Tibial artery (tissue), 4 donors: Measurements from ENCODE around the gene EPHA10.
"Not testable (repeated sequence)": the region's sequence is repeated elsewhere in the genome, so short reads cannot be mapped to it uniquely, and the experiment has no call there.

Experiments used
- DNase-seq, 2 donors: peaks; one replicate each; pipeline ENCODE4 v3.0.0-alpha.2; 2019
- H3K27ac ChIP-seq, 2 donors: fragments of 200-600 bp; sonication (generic) in 1 of 2; 1 replicate in 1 of 2; 2 replicates in 1 of 2; pipeline ENCODE4 v1.5.1; 2018 to 2019; ENCODE audit warnings: mild to moderate bottlenecking in 1 of 2
- H3K27me3 ChIP-seq, 2 donors: fragments of 200-600 bp; sonication (generic) in 1 of 2; one replicate each; pipeline versions ENCODE4 v1.5.1 to v1.6.0; 2016 to 2019
- H3K36me3 ChIP-seq, 3 donors: fragments of 200-600 bp; sonication (generic) in 2 of 3; one replicate each; pipeline ENCODE4 v1.5.1; 2016 to 2019; ENCODE audit warnings: mild to moderate bottlenecking in 2 of 3
- H3K4me1 ChIP-seq, 4 donors: fragments of 200-600 bp; sonication (generic) in 2 of 4; 1 replicate in 3 of 4; 2 replicates in 1 of 4; pipeline ENCODE4 v1.5.1; 2016 to 2019
- H3K4me3 ChIP-seq, 2 donors: fragments of 200-600 bp; sonication (generic) in 1 of 2; 1 replicate in 1 of 2; 2 replicates in 1 of 2; pipeline ENCODE4 v1.5.1; 2018 to 2019; ENCODE audit warnings: mild to moderate bottlenecking in 2 of 2
- H3K9me3 ChIP-seq, 3 donors: fragments of 200-600 bp; sonication (generic) in 1 of 3; one replicate each; pipeline ENCODE4 v1.5.1; 2016 to 2019
- intact Hi-C: fragments of 100-400 bp; cut with DNase I; formaldehyde crosslinking; loops from one replicate; pipeline ENCODE4 v1.15.0; 2023; ENCODE audit warnings: low total_unique reads
- TF ChIP-seq, protein P1 (sequence below), 2 experiments: fragments of 200-600 bp in 1 of 2; fragments of 450-650 bp in 1 of 2; IDR thresholded peaks; one replicate each; pipeline ENCODE4 v1.5.1; 2017 to 2019; ENCODE audit warnings: antibody characterized with exemption in 2 of 2, mild to moderate bottlenecking in 1 of 2, moderate library complexity in 1 of 2

Gene EPHA10

GRCh38 chr1:37792943-37793686, 28.2 kb upstream of the EPHA10 start:
- Histone ChIP-seq H3K36me3 (no peaks in the 10 kb centered on the region), H3K4me1 (peaks cover 0 to 25% (median 18%) of the 10 kb centered on the region in 4 donors), H3K9me3 (no peaks in the 10 kb centered on the region), H3K27ac (no peak overlapping the region), H3K27me3 (peaks cover 0 to 14% of the 10 kb centered on the region in 2 donors), H3K4me3 (peak overlapping the region; percentile 55 to 67)
- TF ChIP-seq, protein P1, sequence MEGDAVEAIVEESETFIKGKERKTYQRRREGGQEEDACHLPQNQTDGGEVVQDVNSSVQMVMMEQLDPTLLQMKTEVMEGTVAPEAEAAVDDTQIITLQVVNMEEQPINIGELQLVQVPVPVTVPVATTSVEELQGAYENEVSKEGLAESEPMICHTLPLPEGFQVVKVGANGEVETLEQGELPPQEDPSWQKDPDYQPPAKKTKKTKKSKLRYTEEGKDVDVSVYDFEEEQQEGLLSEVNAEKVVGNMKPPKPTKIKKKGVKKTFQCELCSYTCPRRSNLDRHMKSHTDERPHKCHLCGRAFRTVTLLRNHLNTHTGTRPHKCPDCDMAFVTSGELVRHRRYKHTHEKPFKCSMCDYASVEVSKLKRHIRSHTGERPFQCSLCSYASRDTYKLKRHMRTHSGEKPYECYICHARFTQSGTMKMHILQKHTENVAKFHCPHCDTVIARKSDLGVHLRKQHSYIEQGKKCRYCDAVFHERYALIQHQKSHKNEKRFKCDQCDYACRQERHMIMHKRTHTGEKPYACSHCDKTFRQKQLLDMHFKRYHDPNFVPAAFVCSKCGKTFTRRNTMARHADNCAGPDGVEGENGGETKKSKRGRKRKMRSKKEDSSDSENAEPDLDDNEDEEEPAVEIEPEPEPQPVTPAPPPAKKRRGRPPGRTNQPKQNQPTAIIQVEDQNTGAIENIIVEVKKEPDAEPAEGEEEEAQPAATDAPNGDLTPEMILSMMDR (IDR thresholded peaks at IDR 0.05) = no peak
- intact Hi-C loops = no loop called here
- DNase-seq = no peak

GRCh38 chr1:37782491-37782890, 17.6 kb upstream of the EPHA10 start:
- intact Hi-C loops = no loop called here
- TF ChIP-seq, protein P1 (IDR thresholded peaks at IDR 0.05) = no peak
- DNase-seq = no peak
- Histone ChIP-seq H3K36me3 (no peaks in the 10 kb centered on the region), H3K27ac (no peak overlapping the region), H3K4me3 (no peak overlapping the region), H3K27me3 (peaks cover 0 to 23% of the 10 kb centered on the region in 2 donors), H3K9me3 (no peaks in the 10 kb centered on the region), H3K4me1 (no peaks in the 10 kb centered on the region)

GRCh38 chr1:37778654-37779053, 13.7 kb upstream of the EPHA10 start:
- TF ChIP-seq, protein P1 (IDR thresholded peaks at IDR 0.05) = no peak
- Histone ChIP-seq H3K27ac (no peak overlapping the region), H3K4me3 (no peak overlapping the region), H3K4me1 (no peaks in the 10 kb centered on the region), H3K9me3 (no peaks in the 10 kb centered on the region), H3K36me3 (no peaks in the 10 kb centered on the region), H3K27me3 (peaks cover 0 to 19% of the 10 kb centered on the region in 2 donors)
- intact Hi-C loops = no loop called here
- DNase-seq = no peak

- H3K9me3 ChIP-seq = peaks cover 0 to 6% (median 0%) of the 10 kb centered on the region in 3 donors
- H3K27me3 ChIP-seq = peaks cover 0 to 12% of the 10 kb centered on the region in 2 donors
- no peaks in the 10 kb centered on the region for H3K36me3 ChIP-seq
- no peaks in the 10 kb centered on the region for H3K4me1 ChIP-seq
- TF ChIP-seq, protein P1 (IDR thresholded peaks at IDR 0.05) = no peak
- DNase-seq = no peak
- H3K4me3 ChIP-seq = no peak overlapping the region
- intact Hi-C loops = no loop called here
- no peak overlapping the region for H3K27ac ChIP-seq
Measured at GRCh38 chr1:37776946-37777516, 12.1 kb upstream of the EPHA10 start.

DNA sequence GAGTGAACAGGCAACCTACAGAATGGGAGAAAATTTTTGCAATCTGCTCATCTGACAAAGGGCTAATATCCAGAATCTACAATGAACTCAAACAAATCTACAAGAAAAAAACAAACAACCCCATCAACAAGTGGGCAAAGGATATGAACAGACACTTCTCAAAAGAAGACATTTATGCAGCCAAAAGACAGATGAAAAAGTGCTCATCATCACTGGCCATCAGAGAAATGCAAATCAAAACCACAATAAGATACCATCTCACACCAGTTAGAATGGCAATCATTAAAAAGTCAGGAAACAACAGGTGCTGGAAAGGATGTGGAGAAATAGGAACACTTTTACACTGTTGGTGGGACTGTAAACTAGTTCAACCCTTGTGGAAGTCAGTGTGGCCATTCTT, 6.5 kb upstream of the EPHA10 start:
- H3K36me3 ChIP-seq, H3K4me3 ChIP-seq, DNase-seq, H3K27ac ChIP-seq, H3K4me1 ChIP-seq, intact Hi-C loops, H3K9me3 ChIP-seq: not testable (repeated sequence)
- peaks cover 0 to 23% of the 10 kb centered on the region in 2 donors for H3K27me3 ChIP-seq

GRCh38 chr1:37767488-37767887, 2.6 kb upstream of the EPHA10 start:
- Histone ChIP-seq H3K4me1 (peaks cover 0 to 6% (median 2%) of the 10 kb centered on the region in 4 donors), H3K27me3 (peaks cover 0 to 62% of the 10 kb centered on the region in 2 donors), H3K4me3 (no peak overlapping the region), H3K9me3 (peaks cover 0 to 3% (median 0%) of the 10 kb centered on the region in 3 donors), H3K36me3 (no peaks in the 10 kb centered on the region), H3K27ac (no peak overlapping the region)
- intact Hi-C loops = no loop called here
- TF ChIP-seq, protein P1 (IDR thresholded peaks at IDR 0.05) = no peak
- no peak for DNase-seq
